GM18873 (cell line): ENCODE measurements around the gene SANBR.
"Not testable (repeated sequence)": the region's sequence is repeated elsewhere in the genome, so short reads cannot be mapped to it uniquely, and the experiment has no call there.

Experiments used
- ATAC-seq: cut with Tn5 transposase; IDR thresholded peaks from one replicate; pipeline ENCODE4 v1.9.1; 2021; ENCODE audit warnings: mild to moderate bottlenecking, moderate library complexity, moderate number of reproducible peaks; ENCODE audit not compliant: unreplicated experiment, low FRiP score

SANBR gene

DNA sequence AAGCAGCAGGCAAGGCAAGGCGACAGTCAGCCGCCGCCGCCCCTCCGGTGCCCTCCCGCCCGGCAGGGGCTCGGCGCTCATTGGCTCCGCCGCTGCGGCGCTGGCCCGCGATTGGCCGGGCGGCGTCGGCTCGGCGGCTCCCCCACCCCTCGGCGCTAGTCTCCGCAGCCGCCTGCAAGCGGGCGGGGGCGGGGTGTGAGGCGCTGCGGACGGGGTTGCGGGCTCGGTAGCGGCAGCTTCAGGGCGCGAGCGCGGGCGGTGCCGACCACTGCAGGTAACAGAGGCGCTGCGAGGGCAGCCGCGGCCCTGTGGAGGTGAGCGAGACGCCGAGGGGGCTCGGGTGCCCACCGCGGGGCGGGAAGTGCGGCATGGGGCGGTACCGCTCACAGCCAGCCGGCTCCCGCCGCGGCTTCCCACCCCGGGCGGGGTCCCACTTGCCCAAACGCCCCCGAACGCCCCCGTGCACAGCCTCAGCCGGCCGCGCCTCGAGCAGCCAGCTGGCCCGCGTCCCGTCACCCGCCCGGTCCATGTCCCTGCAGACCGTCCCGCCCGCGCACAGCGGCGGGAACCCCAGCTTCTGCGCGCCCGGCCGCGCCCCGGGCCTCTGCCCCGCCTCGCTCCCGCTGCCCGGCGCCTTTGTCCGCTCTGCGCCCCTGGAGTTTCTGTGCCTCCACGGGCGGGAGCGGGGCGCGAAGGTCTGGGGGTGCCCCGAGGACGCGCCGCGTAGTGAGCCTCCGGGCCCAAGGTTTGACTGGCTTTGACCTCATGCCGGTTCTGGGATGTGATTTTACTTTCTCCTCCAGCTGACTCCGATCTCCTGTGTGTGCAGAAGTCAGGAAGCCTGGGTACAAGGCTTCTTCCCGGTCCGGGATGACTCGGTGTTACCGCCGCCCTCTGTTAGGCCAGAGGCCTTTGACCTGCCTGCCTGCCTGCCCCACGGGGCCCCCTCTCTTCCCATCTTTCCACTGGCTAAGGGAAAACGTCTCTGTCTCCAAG, at the start of gene SANBR:
TSS of gene SANBR (plus strand) at position 158 of the 996 bp plus-strand sequence. CDS start 4,480 bp downstream, outside the sequence.
- peak; percentile 87 for ATAC-seq

GRCh38 chr2:61015976-61016375, 49.7 kb upstream of the SANBR start:
- ATAC-seq, result no peak

GRCh38 chr2:61016392-61017002, 49.2 kb upstream of the SANBR start:
- ATAC-seq, result peak; percentile 11

DNA sequence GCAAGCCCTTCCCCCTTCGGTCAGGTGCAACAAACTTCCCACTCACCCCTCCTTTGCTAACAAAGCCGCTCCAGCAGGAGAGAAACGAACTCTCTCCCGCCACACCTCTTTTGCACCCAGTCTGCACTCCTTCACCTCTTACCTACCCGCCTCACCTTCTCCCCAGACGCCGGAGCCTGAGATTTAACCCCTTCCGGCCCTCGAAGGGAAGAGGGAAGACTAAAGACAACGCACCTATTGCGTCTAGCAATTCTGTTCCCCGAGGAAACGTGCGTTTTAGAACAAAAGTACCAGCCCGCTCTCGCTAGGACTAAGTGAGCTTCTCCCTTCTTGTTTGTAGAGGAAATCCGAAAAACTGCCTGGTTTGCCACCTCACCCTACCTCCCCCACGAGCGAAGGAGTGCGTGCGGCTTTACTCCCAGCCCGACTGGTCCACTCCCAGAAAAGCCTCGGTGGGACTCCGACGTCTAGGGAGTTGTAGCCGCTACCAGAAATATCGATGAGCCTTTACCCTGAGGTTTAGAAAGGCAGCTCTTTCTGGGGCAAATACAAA, 48.6 kb upstream of the SANBR start:
- ATAC-seq, result peak; percentile 61

DNA sequence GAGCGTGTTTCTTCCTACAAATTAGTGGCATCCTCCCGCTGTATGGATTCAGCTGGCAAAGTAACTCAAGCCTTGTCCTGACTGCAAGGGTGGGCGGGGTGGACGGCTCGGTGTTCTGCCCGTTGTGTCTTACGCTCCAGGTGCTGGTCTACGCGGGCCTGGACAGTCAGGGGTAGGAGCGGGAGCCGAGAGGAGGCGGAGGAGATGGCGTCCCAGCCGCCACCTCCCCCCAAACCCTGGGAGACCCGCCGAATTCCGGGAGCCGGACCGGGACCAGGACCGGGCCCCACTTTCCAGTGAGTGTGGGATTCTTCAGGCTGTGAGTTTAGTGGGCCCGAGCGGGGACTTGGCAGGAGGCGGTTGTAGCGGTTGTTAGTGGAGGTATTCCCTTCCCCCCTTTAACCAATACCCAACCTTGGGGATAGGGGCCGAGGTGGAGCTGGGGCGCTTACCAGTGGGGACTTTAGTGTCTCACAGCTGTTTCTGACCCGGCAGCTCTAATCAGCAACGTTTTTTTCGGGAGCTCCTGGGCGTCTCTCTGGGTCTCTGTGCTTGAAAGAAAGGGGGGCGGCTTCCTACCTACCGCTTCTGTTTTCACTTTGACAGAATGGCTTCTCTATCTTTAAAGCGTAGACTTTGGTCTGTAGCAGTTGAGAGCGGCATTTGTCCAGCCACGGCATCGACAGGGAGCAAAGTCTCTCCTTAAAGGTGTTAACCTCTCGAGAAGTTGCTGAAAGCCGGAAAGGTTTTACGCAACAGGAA, 47.9 kb upstream of the SANBR start, which contains the start of the genes PEX13 and PUS10:
TSS of gene PEX13 (plus strand) at position 165 of the 762 bp plus-strand sequence. CDS start at position 205, 40 bp downstream.
TSS of gene PUS10 (minus strand) at position 700 of the 762 bp plus-strand sequence. CDS start 6,365 bp downstream, outside the sequence.
- peak; percentile 64 for ATAC-seq

DNA sequence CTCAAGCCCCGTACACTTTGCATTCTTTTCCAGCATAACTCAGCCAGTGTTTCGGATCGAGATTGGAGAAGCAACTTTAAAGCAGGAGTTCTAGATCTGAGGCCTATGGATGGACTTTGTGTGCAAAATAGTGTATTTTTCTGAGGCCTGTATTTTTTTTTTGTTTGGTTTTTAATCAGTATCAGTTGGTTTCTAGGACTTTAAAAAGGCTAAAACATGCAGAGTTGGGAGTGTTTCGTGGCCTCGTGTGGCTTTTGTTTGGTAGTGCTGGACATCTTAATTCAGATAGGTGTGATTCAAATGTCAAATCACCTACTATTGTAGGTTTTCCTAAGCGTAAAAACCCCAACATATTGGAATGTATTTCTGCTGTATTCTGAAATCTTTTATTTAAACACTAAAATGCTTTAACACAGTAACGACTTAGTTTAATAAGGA, 47.3 kb upstream of the SANBR start:
- ATAC-seq, result no peak

DNA sequence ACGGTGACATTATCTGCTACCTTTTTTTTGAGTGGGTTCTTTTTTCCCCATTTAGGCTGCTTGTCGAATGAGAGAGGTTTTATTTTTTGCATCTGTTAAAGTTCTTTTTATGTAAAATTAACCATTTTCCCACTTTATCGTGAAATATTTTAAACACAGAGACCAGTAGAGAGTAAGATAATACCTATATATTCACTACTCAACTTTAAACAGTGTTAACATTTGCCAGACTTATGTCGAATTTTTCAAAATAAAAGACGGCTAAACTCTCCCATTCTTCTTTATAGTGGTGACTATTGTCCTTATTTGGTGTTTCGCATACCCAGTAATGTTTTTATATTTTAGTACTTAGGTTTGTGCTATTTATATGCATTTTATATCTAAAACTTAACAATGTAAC, 46.9 kb upstream of the SANBR start:
- no peak for ATAC-seq

- ATAC-seq, result no peak
Observed at GRCh38 chr2:61021228-61021660, 44.4 kb upstream of the SANBR start.

DNA sequence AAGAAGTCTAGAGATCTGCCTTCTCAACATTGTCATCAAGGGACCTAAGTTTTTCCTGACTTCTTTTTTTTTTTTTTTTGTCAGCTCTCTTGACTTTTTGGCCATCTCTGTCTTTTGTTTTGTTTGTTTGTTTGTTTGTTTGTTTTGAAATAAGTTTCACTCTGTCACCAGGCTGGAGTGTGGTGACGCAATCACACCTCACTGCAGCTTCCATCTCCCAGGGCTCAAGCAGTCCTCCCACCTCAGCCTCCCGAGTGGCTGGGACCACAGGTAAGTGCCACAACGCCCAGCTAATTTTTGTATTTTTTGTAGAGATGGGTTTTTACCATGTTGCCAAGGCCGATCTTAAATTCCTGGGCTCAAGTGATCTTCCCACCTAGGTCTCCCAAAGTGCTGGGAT, 42.0 kb upstream of the SANBR start:
- ATAC-seq, result no peak

DNA sequence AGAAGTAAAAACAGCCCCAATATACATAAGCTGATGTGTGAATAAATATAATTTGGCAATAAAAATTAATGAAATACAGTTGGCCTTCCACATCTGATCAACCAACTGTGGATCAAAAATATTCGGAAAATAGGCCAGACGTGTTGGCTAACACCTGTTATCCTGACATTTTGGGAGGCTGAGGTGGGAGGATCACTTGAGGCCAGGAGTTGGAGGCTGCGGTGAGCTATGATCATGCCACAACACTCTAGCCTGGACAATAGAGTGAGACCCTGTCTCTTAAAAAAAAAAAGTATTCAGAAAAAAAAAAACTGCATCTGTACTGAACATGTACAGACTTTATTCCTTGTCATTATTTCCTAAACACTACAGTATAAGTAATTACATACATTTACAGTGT, 36.1 kb upstream of the SANBR start:
- ATAC-seq, result no peak

GRCh38 chr2:61034592-61034991, 31.1 kb upstream of the SANBR start:
- ATAC-seq, result not testable (repeated sequence)

DNA sequence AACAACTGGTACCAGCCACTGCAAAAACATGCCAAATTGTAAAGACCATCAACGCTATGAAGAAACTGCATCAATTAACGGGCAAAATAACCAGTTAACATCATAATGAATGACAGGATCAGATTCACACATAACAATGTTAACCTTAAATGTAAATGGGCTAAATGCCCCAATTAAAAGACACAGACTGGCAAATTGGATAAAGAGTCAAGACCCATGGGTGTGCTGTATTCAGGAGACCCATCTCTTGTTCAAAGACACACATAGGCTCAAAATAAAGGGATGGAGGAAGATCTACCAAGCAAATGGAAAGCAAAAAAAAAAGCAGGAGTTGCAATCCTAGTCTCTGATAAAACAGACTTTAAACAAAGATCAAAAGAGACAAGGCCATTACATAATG, 29.0 kb upstream of the SANBR start:
- not testable (repeated sequence) for ATAC-seq

- no peak for ATAC-seq
Observed at GRCh38 chr2:61042807-61043206, 22.9 kb upstream of the SANBR start.

- no peak for ATAC-seq
Observed at GRCh38 chr2:61044636-61045035, 21.0 kb upstream of the SANBR start.

GRCh38 chr2:61045226-61045625, 20.4 kb upstream of the SANBR start:
- ATAC-seq, result no peak

DNA sequence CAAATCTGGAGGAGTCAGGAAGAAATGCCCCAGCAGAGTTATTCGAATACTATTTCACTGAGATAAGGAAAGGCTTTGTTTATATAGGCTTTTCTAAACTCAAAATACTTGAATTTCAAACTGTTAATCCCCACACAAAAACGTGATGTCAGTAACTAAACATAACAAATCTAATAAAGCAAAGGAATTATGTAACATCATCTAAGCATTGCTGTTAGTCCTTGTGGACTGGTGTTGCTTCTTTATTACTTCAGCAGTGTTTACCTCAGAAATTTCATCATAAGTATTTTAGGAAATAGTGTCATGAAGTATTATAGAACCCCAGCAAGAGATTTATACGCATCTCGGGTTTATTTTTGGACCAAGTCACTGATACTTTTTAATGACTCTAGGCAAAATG, 19.7 kb upstream of the SANBR start:
- ATAC-seq, result no peak

DNA sequence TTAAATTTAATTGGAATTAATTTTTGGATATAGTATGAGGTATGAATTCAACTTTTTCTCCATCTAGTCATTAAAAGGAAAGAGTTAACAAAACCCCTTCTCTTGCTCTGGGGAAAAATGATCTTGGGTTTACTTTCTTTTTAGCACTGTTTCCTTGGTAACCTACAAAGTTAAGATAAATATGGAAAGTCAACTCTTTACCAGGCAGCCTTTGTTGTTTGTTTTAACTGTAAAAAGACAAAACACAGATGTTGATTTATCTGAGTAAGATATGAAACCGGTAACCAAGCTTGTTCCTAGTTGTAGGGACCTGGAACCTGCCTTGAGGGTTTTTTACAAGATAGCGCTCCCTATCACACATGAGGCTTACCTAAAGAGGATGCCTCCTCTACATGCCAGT, 10.1 kb upstream of the SANBR start:
- ATAC-seq, result no peak

DNA sequence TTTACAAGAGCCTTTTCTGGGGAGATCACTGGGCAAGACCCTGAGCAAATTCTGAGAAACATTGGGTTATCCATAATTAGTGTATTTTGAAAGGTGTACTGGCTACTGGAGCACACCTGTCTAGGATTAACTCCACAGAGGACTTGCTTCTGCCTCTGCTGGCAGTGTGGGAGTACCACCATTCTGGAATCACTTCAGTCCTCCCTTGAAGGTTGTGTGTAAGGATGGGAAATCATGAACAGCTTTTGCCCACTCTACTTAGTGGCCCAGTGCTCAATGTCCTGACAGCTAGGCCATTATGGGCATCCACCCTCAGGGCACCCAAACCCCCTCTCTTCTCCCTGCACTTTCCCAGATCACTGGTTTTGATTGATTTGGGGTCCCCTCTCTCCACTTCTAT, 8.1 kb upstream of the SANBR start:
- ATAC-seq, result no peak

- ATAC-seq, result no peak
Observed at GRCh38 chr2:61059382-61059781, 6.3 kb upstream of the SANBR start.

- no peak for ATAC-seq
Observed at GRCh38 chr2:61074100-61074499, 8.4 kb downstream of the SANBR start.
